ENCODE measurements around the gene SIX5.
"Not testable (repeated sequence)": the region's sequence is repeated elsewhere in the genome, so short reads cannot be mapped to it uniquely, and the experiment has no call there.

The SIX5 gene

GRCh38 chr19:45761714-45762113 lies 7.3 kb downstream of the SIX5 start:
- DNase-seq, result no peak

- DNase-seq, result no peak
Observed at GRCh38 chr19:45758921-45759320, 10.1 kb downstream of the SIX5 start.

- DNase-seq, result no peak
Observed at GRCh38 chr19:45757695-45758094, 11.4 kb downstream of the SIX5 start.

- no peak for DNase-seq
Observed at GRCh38 chr19:45754323-45754722, 14.7 kb downstream of the SIX5 start.

- no peak for DNase-seq
Observed at GRCh38 chr19:45753548-45753947, 15.5 kb downstream of the SIX5 start.

GRCh38 chr19:45752639-45753038 lies 16.4 kb downstream of the SIX5 start:
- no peak for DNase-seq

- DNase-seq, result not testable (repeated sequence)
Observed at GRCh38 chr19:45751483-45751882, 17.6 kb downstream of the SIX5 start.

GRCh38 chr19:45747513-45747912 lies 21.5 kb downstream of the SIX5 start:
- no peak for DNase-seq

DNA sequence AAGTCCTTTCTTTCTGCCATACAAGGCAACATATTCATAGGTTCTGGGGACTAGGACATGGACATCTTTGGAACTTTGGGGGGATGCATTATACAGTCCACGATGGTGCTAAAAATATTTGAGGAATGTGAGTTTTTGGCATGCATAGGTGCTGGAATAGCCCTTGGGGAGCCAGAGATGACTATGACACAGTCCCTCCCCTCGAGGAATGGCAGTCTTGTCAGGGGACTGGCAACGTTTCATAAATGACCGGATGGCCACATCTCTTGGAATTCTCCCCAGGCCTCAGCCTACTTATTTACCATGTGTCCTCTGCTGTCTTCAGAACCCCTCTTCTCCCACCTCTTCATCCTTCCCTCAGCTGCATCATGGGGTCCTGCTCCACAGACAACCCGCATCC lies 22.2 kb downstream of the SIX5 start:
- DNase-seq, result no peak

DNA sequence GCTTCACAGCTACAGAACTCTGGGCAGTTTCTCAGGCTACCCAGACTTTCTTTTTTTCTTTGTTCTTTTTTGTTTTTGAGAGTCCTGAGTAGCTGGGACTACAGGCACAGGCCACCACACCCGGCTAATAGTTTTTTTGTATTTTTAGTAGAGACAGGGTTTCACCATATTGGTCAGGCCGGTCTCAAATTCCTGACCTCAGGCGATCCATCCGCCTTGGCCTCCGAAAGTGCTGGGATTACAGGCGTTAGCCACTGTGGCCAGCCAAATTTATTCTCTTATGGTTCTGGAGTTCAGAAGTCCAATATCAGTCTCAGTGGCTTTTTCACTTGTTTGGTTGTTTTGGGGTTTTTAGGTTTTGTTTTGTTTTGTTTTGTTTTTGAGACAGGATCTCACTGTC lies 23.4 kb downstream of the SIX5 start:
- DNase-seq, result no peak

DNA sequence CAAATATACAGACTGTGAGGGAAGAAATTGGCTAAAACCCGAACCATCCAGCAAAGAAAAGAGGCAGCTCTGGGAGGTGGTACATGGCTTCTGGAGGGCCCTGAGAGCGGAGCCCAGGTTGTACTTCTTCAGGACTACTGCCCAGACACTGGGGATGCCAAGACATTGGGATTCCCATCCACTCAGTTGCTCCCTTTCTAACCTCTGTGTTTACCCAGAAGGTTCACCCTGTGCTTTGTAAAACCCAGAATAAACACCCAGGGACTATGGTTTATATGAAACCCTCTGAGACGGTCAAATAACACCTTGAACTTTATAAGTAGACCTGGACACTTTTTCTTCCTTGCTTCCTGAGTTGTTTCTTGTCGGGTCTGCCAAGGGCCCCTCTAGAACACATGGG lies 26.1 kb downstream of the SIX5 start:
- DNase-seq, result no peak

GRCh38 chr19:45739498-45740439 lies 29.3 kb downstream of the SIX5 start:
- no peak for DNase-seq

GRCh38 chr19:45733160-45733810 lies 35.8 kb downstream of the SIX5 start, which contains the start of gene MEIOSIN:
Gene MEIOSIN (plus strand): TSS chr19:45733439. CDS start chr19:45735377, 1,938 bp downstream.
- DNase-seq, result no peak

DNA sequence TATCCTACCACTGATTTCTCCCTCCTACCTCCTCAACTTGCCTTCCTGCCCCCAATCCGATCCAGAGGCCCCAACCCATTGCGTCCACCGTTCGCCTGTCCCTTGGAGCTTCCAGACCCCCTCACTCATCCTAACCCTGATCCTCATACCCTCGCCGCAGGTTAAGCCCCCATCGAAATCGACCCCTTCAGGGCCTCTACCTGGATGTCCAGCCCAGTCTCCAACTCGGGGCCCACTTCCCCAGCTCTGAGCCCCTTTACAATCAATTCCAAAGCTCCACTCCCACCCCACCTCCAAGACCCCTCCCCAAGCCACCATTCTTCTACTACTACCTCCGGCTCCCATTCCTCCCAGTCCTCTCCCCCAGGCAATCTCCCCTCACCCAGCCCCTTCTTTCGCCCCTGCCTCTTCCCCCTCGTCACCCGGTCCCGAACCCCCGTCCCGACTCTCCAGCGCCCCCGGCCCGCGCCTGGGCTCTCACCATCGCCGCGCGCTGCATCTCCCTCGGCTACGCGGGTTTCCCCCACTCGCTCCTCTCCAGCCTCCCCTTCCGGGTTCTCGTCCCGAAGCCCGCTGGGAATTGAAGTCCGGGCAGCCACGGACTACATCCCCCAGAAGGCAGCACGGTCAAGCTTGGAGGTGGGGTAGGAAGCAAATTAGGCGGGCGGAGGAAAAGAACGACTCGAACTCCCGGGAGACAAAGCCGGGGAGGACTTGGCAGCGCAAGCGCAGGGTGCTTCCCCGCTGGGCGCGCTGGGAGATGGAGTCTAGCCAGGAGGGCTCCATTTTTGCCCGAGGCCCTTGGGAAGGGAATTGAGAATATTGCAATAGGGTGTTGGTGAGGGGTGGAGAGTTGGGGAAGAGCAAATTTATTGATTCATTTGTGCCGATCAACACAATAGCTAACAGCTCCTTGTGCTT lies 38.4 kb downstream of the SIX5 start, which contains the start of gene FBXO46:
TSS of gene FBXO46 (minus strand) at position 529 of the 921 bp plus-strand sequence. CDS start 17,401 bp downstream, outside the sequence.
- peak; percentile 84 to 99 (median 97) for DNase-seq

- DNase-seq, result peak in 2 of 56 donors; percentile 8 to 21
Observed at GRCh38 chr19:45729800-45730290, 39.2 kb downstream of the SIX5 start.

DNA sequence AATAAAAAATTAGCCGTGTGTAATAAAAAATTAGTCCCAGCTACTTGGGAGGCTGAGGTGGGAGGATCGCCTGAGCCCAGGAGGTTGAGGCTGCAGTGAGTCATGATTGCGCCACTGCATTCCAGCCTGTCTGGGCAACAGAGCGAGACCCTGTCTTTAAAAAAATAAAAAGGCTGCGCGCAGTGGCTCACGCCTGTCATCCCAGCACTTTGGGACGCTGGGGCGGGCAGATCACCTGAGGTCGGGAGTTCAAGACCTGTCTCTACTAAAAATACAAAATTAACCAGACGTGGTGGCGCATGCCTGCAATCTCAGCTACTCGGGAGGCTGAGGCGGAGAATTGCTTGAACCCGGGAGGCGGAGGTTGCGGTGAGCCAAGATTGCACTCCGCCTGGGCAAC lies 40.4 kb downstream of the SIX5 start:
- not testable (repeated sequence) for DNase-seq

GRCh38 chr19:45720065-45720464 lies 49.0 kb downstream of the SIX5 start:
- not testable (repeated sequence) for DNase-seq

- peak in 4 of 56 donors; percentile 35 to 54 (median 38) for DNase-seq
Observed at GRCh38 chr19:45717983-45718650, 50.9 kb downstream of the SIX5 start.

DNA sequence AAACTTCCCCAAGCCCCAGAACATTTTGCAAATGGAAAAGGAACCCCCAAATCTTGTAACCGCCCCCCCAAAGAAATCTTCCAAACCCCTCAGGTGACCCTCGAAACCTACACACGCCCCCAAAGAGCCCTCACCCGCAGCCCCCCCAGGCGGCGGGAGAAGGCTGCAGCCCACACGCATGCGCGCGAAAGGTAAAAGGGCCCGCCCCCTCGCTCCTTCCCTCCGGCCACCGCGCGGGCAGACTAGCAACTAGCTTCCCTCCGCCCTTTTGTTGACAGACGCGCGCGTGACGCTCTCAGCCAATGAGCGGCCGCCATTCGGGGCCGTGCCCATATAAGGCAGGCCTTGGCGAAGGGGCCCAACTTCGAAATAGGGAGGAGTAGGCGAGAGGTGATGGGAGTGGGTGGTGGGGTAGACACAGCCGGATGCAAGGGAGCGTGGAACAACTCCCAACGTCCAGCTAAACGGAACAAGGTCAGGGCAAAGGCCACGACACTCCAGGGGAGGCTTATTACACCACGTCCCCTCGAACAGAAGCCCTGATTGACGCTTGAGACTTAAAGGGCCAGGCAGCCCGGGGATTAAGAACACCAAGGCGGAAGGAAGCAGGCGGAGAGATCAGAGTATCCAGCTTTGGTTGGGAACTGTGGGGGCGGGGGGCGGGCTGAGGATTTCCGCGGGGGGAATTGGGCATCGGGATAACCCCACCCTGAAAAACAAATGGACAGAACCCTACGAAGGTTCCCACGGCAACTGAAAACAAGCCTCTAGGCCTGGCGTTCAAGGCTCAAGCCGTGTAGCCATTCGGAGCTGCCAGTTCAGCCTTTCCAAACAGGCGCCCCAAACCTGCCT lies 51.7 kb downstream of the SIX5 start:
- peak; percentile 90 to 100 (median 99) for DNase-seq
